ENCODE data around the gene PDE6B. TPM values are rescaled to one million over a fixed set of nuclear protein-coding genes. Genes with fewer than 3 reads are reported as not detected.

PDE6B gene
- total RNA-seq, 2 experiments from 2014 or later = 11.4 to 13.9 TPM

GRCh38 chr4:621296-622070, 3.9 kb upstream of the PDE6B start:
- H3K27me3 Mint-ChIP-seq = peaks cover 13% of the 10 kb centered on the region
- no peaks in the 10 kb centered on the region for H3K4me1 Mint-ChIP-seq (ENCODE audit: low read depth)
- no peak for TF ChIP-seq CTCF (IDR thresholded peaks at IDR 0.05)
- no peaks in the 10 kb centered on the region for H3K36me3 Mint-ChIP-seq (ENCODE audit: low read depth)
- DNase-seq (no peak), ATAC-seq (no peak)
- ChIA-PET POLR2A (no interaction called here), CTCF (interaction anchor here (0.8 kb wide), 1 partner anchor 20 kb away, joined by 3 read pairs; no protein-coding TSS in a partner anchor)
- H3K4me3 Mint-ChIP-seq = no peak overlapping the region
- H3K27ac Mint-ChIP-seq = no peak overlapping the region
- intact Hi-C loops (cut with micrococcal nuclease) = no loop called here
- H3K9me3 Mint-ChIP-seq = peaks cover 2% of the 10 kb centered on the region

GRCh38 chr4:622071-622995, 3.0 kb upstream of the PDE6B start:
- ChIA-PET CTCF (interaction anchor here (0.8 kb wide), 1 partner anchor 21 kb away, joined by 3 read pairs; no protein-coding TSS in a partner anchor), POLR2A (interaction anchor here (0.6 kb wide), 1 partner anchor 42 kb away, joined by 3 read pairs; no protein-coding TSS in a partner anchor)
- Mint-ChIP-seq H3K27me3 (peaks cover 13% of the 10 kb centered on the region), H3K9me3 (peaks cover 2% of the 10 kb centered on the region), H3K27ac (no peak overlapping the region), H3K4me3 (no peak overlapping the region), H3K36me3 (ENCODE audit: low read depth) (no peaks in the 10 kb centered on the region), H3K4me1 (ENCODE audit: low read depth) (no peaks in the 10 kb centered on the region)
- ATAC-seq (no peak), DNase-seq (no peak)
- no peak for TF ChIP-seq CTCF (IDR thresholded peaks at IDR 0.05)
- intact Hi-C loops (cut with micrococcal nuclease) = no loop called here

GRCh38 chr4:622996-623913, 2.1 kb upstream of the PDE6B start:
- TF ChIP-seq CTCF (IDR thresholded peaks at IDR 0.05) = no peak
- Mint-ChIP-seq H3K36me3 (ENCODE audit: low read depth) (no peaks in the 10 kb centered on the region), H3K27ac (no peak overlapping the region), H3K4me3 (no peak overlapping the region), H3K9me3 (peaks cover 2% of the 10 kb centered on the region), H3K27me3 (peaks cover 10% of the 10 kb centered on the region), H3K4me1 (ENCODE audit: low read depth) (no peaks in the 10 kb centered on the region)
- intact Hi-C loops (cut with micrococcal nuclease) = no loop called here
- CTCF ChIA-PET = no interaction called here
- POLR2A ChIA-PET = no interaction called here
- ATAC-seq (no peak), DNase-seq (no peak)

GRCh38 chr4:623914-624566, 1.3 kb upstream of the PDE6B start:
- Mint-ChIP-seq H3K36me3 (ENCODE audit: low read depth) (no peaks in the 10 kb centered on the region), H3K9me3 (peaks cover 2% of the 10 kb centered on the region), H3K4me1 (ENCODE audit: low read depth) (no peaks in the 10 kb centered on the region), H3K4me3 (no peak overlapping the region), H3K27ac (no peak overlapping the region), H3K27me3 (peaks cover 10% of the 10 kb centered on the region)
- ChIA-PET CTCF (no interaction called here), POLR2A (no interaction called here)
- intact Hi-C loops (cut with micrococcal nuclease) = no loop called here
- TF ChIP-seq CTCF (IDR thresholded peaks at IDR 0.05) = no peak
- ATAC-seq = no peak
- no peak for DNase-seq
